GM23338 (cell line): ENCODE data around the gene IDUA. TPM values are rescaled to one million over a fixed set of nuclear protein-coding genes. Genes with fewer than 3 reads are reported as not detected.

Source experiments
- ATAC-seq: fragments of 200-7000 bp; cut with Tn5 transposase; 3 replicates; pipeline ENCODE4 v1.9.1; 2020
- DNase-seq: peaks from one replicate; pipeline ENCODE4 v3.0.0-alpha.2; 2015; ENCODE audit warnings: low spot score
- H2AFZ ChIP-seq: fragments of 200-600 bp; sonication (generic); 2 replicates; pipeline ENCODE4 v1.8.0; 2016; ENCODE audit warnings: antibody characterized with exemption, mild to moderate bottlenecking, moderate library complexity
- H3F3A ChIP-seq: fragments of 200-600 bp; sonication (generic); replicated peaks from 2 replicates; pipeline ENCODE4 v1.8.0; 2017; ENCODE audit warnings: antibody characterized with exemption, mixed run types, low read depth
- H3K27ac ChIP-seq: fragments of 200-600 bp; sonication (generic); 2 replicates; pipeline ENCODE4 v1.6.1; 2016; ENCODE audit warnings: low read depth
- H3K27me3 ChIP-seq: fragments of 200-600 bp; sonication (generic); 2 replicates; pipeline ENCODE4 v1.8.0; 2016; ENCODE audit warnings: mild to moderate bottlenecking, mixed run types, moderate library complexity; ENCODE audit not compliant: insufficient read depth
- H3K36me3 ChIP-seq: fragments of 200-600 bp; sonication (generic); 2 replicates; pipeline ENCODE4 v1.8.0; 2016; ENCODE audit warnings: mild to moderate bottlenecking; ENCODE audit not compliant: insufficient read depth
- H3K4me1 ChIP-seq: fragments of 200-600 bp; sonication (generic); 2 replicates; pipeline ENCODE4 v1.8.0; 2016; ENCODE audit warnings: mild to moderate bottlenecking, moderate library complexity; ENCODE audit not compliant: insufficient read depth
- H3K4me2 ChIP-seq: fragments of 200-600 bp; sonication (generic); 2 replicates; pipeline ENCODE4 v1.7.1; 2017; ENCODE audit warnings: mixed run types
- H3K4me3 ChIP-seq: fragments of 200-600 bp; sonication (generic); 2 replicates; pipeline ENCODE4 v1.6.1; 2016; ENCODE audit warnings: mixed run types
- H3K79me2 ChIP-seq: fragments of 200-600 bp; sonication (generic); replicated peaks from 2 replicates; pipeline ENCODE4 v1.8.0; 2017; ENCODE audit warnings: mild to moderate bottlenecking; ENCODE audit not compliant: insufficient read depth
- H3K9me2 ChIP-seq: fragments of 200-600 bp; sonication (generic); 2 replicates; pipeline ENCODE4 v1.8.0; 2017; ENCODE audit not compliant: insufficient read depth
- H4K20me1 ChIP-seq: fragments of 200-600 bp; sonication (generic); replicated peaks from 2 replicates; pipeline ENCODE4 v1.8.0; 2017; ENCODE audit warnings: mild to moderate bottlenecking; ENCODE audit not compliant: insufficient read depth
- H3K27ac Mint-ChIP-seq: 2 replicates; pipeline ENCODE4 v1.8.0; 2020; ENCODE audit warnings: inconsistent platforms, mild to moderate bottlenecking, moderate library complexity, mixed read lengths
- H3K27me3 Mint-ChIP-seq: 3 replicates; pipeline ENCODE4 v1.8.0; 2022; ENCODE audit warnings: low read depth, mild to moderate bottlenecking, moderate library complexity, mixed read lengths, inconsistent platforms; ENCODE audit not compliant: insufficient read depth, poor library complexity
- H3K36me3 Mint-ChIP-seq: 3 replicates; pipeline ENCODE4 v1.8.0; 2021; ENCODE audit warnings: low read depth, mild to moderate bottlenecking, inconsistent platforms, moderate library complexity, mixed read lengths
- H3K4me1 Mint-ChIP-seq: 3 replicates; pipeline ENCODE4 v1.8.0; 2020; ENCODE audit warnings: mild to moderate bottlenecking, inconsistent platforms, mixed read lengths
- H3K4me3 Mint-ChIP-seq: 3 replicates; pipeline ENCODE4 v1.8.0; 2021; ENCODE audit warnings: moderate library complexity, mild to moderate bottlenecking, inconsistent platforms, mixed read lengths
- H3K9me3 Mint-ChIP-seq: 3 replicates; pipeline ENCODE4 v1.8.0; 2020; ENCODE audit warnings: moderate library complexity, mild to moderate bottlenecking, inconsistent platforms, mixed read lengths
- CREB1 ChIP-seq: fragments of 250-450 bp; sonication (Bioruptor Pico); IDR thresholded peaks from 2 replicates; pipeline ENCODE4 v1.5.0; 2020; ENCODE audit warnings: low read depth, mild to moderate bottlenecking, moderate library complexity
- CTCF ChIP-seq, 2 experiments: fragments of 200-600 bp in 1 of 2; sonication (generic) in 1 of 2; conservative IDR thresholded peaks; 2 replicates each; pipeline versions ENCODE4 v1.5.1 to v1.6.1; 2016 to 2017; ENCODE audit warnings: antibody characterized with exemption in 2 of 2, low read depth in 2 of 2, mild to moderate bottlenecking in 2 of 2, moderate library complexity in 1 of 2
- ETS1 ChIP-seq: IDR thresholded peaks from 2 replicates; pipeline ENCODE4 v1.6.1; 2016; ENCODE audit warnings: antibody characterized with exemption
- EZH2 ChIP-seq: fragments of 200-600 bp; sonication (generic); IDR thresholded peaks from one replicate; pipeline ENCODE4 v1.8.0; 2017; ENCODE audit warnings: antibody characterized with exemption, mild to moderate bottlenecking, low read depth; ENCODE audit not compliant: unreplicated experiment
- EZH2phosphoT487 ChIP-seq: fragments of 200-600 bp; sonication (generic); IDR thresholded peaks from one replicate; pipeline ENCODE4 v1.8.1; 2018; ENCODE audit warnings: antibody characterized with exemption; ENCODE audit not compliant: unreplicated experiment
- JUNB ChIP-seq: IDR thresholded peaks from one replicate; pipeline ENCODE4 v1.6.1; 2016; ENCODE audit warnings: antibody characterized with exemption; ENCODE audit not compliant: unreplicated experiment
- NANOG ChIP-seq: IDR thresholded peaks from 2 replicates; pipeline ENCODE4 v1.6.1; 2016; ENCODE audit warnings: antibody characterized with exemption, borderline replicate concordance
- POLR2AphosphoS5 ChIP-seq: IDR thresholded peaks from 2 replicates; pipeline ENCODE4 v1.6.1; 2016; ENCODE audit warnings: antibody characterized with exemption, low read depth
- REST ChIP-seq: IDR thresholded peaks from one replicate; pipeline ENCODE4 v1.6.1; 2018; ENCODE audit warnings: antibody characterized with exemption; ENCODE audit not compliant: unreplicated experiment
- STAT1 ChIP-seq: IDR thresholded peaks from one replicate; pipeline ENCODE4 v1.6.1; 2016; ENCODE audit warnings: antibody characterized with exemption; ENCODE audit not compliant: unreplicated experiment
- ZNF114 ChIP-seq: fragments of 250-450 bp; sonication (Bioruptor Pico); IDR thresholded peaks from 2 replicates; pipeline ENCODE4 v1.5.0; 2020; ENCODE audit warnings: mild to moderate bottlenecking, moderate library complexity
- ZNF331 ChIP-seq: fragments of 250-450 bp; sonication (Bioruptor Pico); IDR thresholded peaks from 2 replicates; pipeline ENCODE4 v1.5.0; 2020; ENCODE audit warnings: low read depth, mild to moderate bottlenecking, moderate library complexity
- polyA plus RNA-seq: library from polyadenylated mRNA; unstranded; fragments of >200 nt; fragmentation: Nextera tagmentation; extraction: Ambion mirVana; gene quantifications from 2 replicates; pipeline ENCODE4 v1.2.1, GENCODE V29; 2016
- total RNA-seq: library from RNA; depleted of rRNA; stranded (reverse); fragments of >200 nt; shearing (Covaris generic); gene quantifications from 2 replicates; pipeline ENCODE4 v1.2.3, GENCODE V29; 2014

Gene IDUA
- total and polyA plus RNA-seq, 2 experiments from 2014 or later, result 1.3 to 6.1 TPM

- ATAC-seq, result peak; percentile 10
- no peaks in the 10 kb centered on the region for H3F3A ChIP-seq
Measured at GRCh38 chr4:1036095-1036494, 49.3 kb downstream of the IDUA start.

GRCh38 chr4:1036976-1037810 lies 50.3 kb downstream of the IDUA start:
- no peaks in the 10 kb centered on the region for H3K36me3 Mint-ChIP-seq
- no peaks in the 10 kb centered on the region for H3K9me2 ChIP-seq
- no peak overlapping the region for H2AFZ ChIP-seq
- no peaks in the 10 kb centered on the region for H4K20me1 ChIP-seq
- no peaks in the 10 kb centered on the region for H3F3A ChIP-seq
- H3K79me2 ChIP-seq, result no peaks in the 10 kb centered on the region
- H3K27ac ChIP-seq, result no peak overlapping the region
- DNase-seq (no peak), ATAC-seq (peak; percentile 8; the same call in 2 of the 3 replicates)
- H3K27me3 ChIP-seq, result no peaks in the 10 kb centered on the region
- H3K27me3 Mint-ChIP-seq, result peaks cover 8% of the 10 kb centered on the region
- no peak overlapping the region for H3K4me3 ChIP-seq
- no peak overlapping the region for H3K4me3 Mint-ChIP-seq
- H3K4me2 ChIP-seq, result no peak overlapping the region
- H3K9me3 Mint-ChIP-seq, result no peaks in the 10 kb centered on the region
- peaks cover 6% of the 10 kb centered on the region for H3K4me1 Mint-ChIP-seq
- H3K27ac Mint-ChIP-seq, result no peak overlapping the region
- no peaks in the 10 kb centered on the region for H3K4me1 ChIP-seq
- H3K36me3 ChIP-seq, result no peaks in the 10 kb centered on the region
- TF ChIP-seq STAT1 (no peak), EZH2 (no peak), EZH2phosphoT487 (no peak), ETS1 (no peak), JUNB (no peak), CTCF (conservative IDR thresholded peaks at IDR 0.05; ENCODE audit: low read depth in 2 of 2) (no peak), CREB1 (CRISPR knock-in tag) (no peak), POLR2AphosphoS5 (no peak), ZNF114 (CRISPR knock-in tag) (no peak), ZNF331 (no peak), NANOG (no peak), REST (no peak)

More at GRCh38 chr4:1036095-1036494, 49.3 kb downstream of the IDUA start:
- peaks cover 6% of the 10 kb centered on the region for H3K27me3 Mint-ChIP-seq
- no peaks in the 10 kb centered on the region for H3K9me3 Mint-ChIP-seq
- H3K4me1 ChIP-seq, result no peaks in the 10 kb centered on the region
- no peak overlapping the region for H3K27ac ChIP-seq
- no peak for DNase-seq
- H3K9me2 ChIP-seq, result no peaks in the 10 kb centered on the region
- no peaks in the 10 kb centered on the region for H3K79me2 ChIP-seq
- H2AFZ ChIP-seq, result no peak overlapping the region
- H3K4me3 Mint-ChIP-seq, result no peak overlapping the region
- no peak overlapping the region for H3K4me3 ChIP-seq
- H3K27me3 ChIP-seq, result no peaks in the 10 kb centered on the region
- H3K4me2 ChIP-seq, result no peak overlapping the region
- no peaks in the 10 kb centered on the region for H3K36me3 ChIP-seq
- no peaks in the 10 kb centered on the region for H4K20me1 ChIP-seq
- TF ChIP-seq NANOG (no peak), STAT1 (no peak), JUNB (no peak)
- no peak overlapping the region for H3K27ac Mint-ChIP-seq
- no peaks in the 10 kb centered on the region for H3K36me3 Mint-ChIP-seq
- H3K4me1 Mint-ChIP-seq, result peaks cover 2% of the 10 kb centered on the region; the same call in 2 of the 3 replicates
